GM10248 (cell line): ENCODE results near the gene HMGB4.

Experiments
- CTCF ChIA-PET: fragments of 300-600 bp; sonication (Branson Sonifier 250); formaldehyde crosslinking; extraction: SDS; loops from one replicate; lab custom pipeline; 2021; ENCODE audit warnings: antibody characterized with exemption; lab: Yijun Ruan, JAX
- POLR2A ChIA-PET: fragments of 350-650 bp; sonication (Branson Sonifier 250); formaldehyde crosslinking; extraction: SDS; loops from one replicate; lab custom pipeline; 2020; ENCODE audit warnings: antibody characterized with exemption; lab: Yijun Ruan, JAX
- DNase-seq: peaks from one replicate; pipeline ENCODE4 v3.0.0; 2012; ENCODE audit errors: extremely low spot score
- TF ChIP-seq, protein P1 (sequence below): IDR thresholded peaks from 2 replicates; pipeline ENCODE4 v1.5.1; 2012; ENCODE audit warnings: mild to moderate bottlenecking, low read depth; ENCODE audit errors: extremely low read depth, missing control alignments, control extremely low read depth

The HMGB4 gene

DNA sequence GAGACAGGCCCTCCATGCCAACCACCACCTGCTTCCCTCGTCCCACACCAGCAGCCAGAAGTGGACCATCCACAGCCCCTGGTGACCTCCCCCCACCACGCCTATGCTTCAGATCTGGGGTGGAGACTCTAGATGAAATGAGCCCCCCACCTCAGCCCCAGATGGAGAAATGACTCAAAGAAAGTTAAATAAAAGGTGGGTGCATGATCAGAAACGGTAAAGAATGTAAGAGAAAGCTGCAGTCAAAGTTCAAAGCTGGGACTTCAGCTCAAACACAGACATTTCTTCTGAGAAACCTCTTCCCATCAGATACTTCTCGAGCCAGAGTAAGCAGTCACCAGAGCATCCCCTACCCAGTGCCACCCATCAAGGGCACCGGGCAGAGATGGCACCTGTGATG is 43.1 kb upstream of the HMGB4 start:
- POLR2A ChIA-PET, result no interaction called here
- CTCF ChIA-PET, result no interaction called here
- TF ChIP-seq, protein P1, sequence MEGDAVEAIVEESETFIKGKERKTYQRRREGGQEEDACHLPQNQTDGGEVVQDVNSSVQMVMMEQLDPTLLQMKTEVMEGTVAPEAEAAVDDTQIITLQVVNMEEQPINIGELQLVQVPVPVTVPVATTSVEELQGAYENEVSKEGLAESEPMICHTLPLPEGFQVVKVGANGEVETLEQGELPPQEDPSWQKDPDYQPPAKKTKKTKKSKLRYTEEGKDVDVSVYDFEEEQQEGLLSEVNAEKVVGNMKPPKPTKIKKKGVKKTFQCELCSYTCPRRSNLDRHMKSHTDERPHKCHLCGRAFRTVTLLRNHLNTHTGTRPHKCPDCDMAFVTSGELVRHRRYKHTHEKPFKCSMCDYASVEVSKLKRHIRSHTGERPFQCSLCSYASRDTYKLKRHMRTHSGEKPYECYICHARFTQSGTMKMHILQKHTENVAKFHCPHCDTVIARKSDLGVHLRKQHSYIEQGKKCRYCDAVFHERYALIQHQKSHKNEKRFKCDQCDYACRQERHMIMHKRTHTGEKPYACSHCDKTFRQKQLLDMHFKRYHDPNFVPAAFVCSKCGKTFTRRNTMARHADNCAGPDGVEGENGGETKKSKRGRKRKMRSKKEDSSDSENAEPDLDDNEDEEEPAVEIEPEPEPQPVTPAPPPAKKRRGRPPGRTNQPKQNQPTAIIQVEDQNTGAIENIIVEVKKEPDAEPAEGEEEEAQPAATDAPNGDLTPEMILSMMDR, result no peak
- DNase-seq, result no peak

DNA sequence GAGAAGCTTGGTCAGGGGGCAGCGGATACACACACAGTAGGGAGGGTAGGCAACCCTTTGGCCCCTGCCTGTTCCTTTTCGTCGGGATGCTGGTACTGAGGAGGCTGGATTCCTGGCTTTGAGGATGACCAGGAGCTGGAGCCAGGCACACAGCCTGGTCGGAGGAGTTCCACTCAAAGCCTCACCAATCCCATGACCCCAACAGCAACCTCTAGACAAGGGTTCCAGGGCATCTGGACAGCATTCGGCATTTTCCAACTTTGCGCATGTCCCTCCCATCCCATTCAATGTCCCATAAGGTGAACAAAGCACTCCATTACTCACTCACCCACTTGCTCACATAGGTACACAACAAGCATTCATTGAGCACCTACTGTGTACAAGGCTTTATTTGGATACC is 42.6 kb upstream of the HMGB4 start:
- DNase-seq, result no peak
- ChIA-PET POLR2A (no interaction called here), CTCF (no interaction called here)
- TF ChIP-seq, protein P1, result no peak

DNA sequence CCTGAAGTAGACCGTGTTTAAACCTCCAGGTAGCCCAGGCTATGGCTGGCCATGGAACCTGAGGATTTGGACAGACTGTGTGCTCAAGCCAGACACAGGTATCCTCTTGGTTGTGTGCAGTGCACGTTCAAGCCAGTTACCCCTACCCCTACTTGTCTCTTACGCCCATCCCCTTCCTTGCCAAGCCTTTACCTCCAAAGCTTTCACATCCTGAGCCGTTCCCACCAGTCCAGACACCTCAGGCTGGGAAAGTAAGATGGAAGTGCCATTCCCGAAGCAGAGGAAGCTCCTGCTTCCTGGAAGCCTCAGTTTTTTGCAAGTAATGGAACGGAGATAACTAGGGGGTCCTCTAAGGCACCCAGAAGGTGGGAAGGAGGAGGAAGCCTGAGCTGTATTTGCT is 41.5 kb upstream of the HMGB4 start:
- DNase-seq, result no peak
- ChIA-PET POLR2A (no interaction called here), CTCF (interaction anchor here (0.8 kb wide), 1 partner anchor 21 kb away, joined by 3 read pairs; no protein-coding TSS in a partner anchor)
- TF ChIP-seq, protein P1, result no peak

DNA sequence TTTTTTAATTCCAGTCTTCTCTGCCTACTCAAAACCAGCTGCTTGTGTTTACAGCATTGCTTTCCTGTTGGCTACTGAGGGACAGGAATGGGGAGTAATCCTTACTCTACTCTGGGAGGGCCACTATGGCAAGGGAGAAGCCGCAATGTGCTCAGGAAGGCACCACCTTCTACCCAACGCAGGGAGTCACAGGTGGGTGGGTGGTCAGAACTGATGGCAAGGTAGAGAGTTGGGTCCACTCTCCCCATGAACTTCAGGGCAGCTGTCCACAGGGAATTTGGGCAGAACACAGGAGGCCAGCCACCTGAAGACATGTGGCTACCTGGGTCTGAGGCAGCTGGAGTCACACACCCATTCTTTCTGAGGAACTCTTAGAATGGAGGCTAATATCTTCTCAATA is 40.5 kb upstream of the HMGB4 start:
- TF ChIP-seq, protein P1, result no peak
- no peak for DNase-seq
- CTCF ChIA-PET, result no interaction called here
- POLR2A ChIA-PET, result no interaction called here

DNA sequence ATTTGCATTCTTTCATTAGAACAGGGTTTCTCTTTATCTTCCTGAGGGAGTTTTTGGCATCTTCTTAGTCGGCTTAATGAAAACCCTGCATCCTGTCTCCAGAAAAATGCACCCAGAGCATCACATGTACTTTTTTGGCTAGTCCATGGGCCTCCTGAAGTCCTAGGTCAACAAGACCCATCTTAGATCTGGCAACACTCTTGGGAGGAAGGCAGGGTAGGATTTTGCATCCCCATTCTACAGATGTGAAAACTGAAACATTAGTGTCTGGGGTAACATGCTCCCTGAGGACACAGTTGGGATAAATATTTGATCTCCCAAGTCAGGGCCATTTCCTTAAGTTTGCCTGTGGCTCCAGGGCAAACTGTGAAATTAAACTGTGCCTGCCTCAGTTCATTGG is 40.0 kb upstream of the HMGB4 start:
- ChIA-PET CTCF (no interaction called here), POLR2A (no interaction called here)
- no peak for DNase-seq
- TF ChIP-seq, protein P1, result no peak

DNA sequence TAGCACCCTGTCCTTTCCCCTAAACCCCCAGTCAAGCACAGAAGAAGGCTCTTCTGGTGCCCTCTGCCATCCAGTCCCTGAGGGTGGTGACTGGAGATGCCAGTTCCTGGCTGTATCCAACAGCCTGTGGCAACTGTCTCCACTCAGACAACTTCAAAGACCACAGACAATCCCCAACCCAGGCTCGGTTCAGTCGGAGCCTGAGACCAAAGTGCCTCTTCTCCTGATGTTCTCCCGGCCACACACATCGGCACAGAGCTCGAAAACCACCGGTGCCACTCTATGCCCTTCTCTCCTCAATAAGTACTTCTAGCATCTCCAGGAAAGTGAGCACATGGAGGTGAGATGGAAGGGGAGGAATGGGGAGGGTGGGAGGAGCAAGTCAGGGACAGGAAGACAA is 39.6 kb upstream of the HMGB4 start:
- ChIA-PET POLR2A (no interaction called here), CTCF (no interaction called here)
- no peak for DNase-seq
- TF ChIP-seq, protein P1, result no peak

DNA sequence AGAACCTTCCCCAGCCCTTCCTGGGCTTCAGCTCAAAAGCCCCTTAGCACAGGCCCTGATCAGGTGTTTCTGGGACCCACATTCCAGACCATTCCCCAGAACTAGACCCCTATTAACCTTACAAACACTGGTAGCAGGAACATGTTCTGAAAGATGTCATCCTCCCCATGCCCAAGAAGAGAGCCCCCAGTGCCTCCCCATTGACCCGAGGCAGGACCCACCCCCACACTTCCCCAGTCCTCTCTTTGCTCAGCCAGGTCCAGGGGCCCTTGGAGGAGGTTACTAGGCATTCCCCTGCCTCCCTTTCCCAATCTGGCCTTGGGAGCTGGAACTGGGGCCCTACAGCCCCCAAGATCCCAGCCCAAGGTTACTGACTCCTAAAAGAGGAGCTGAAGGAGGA is 38.9 kb upstream of the HMGB4 start:
- CTCF ChIA-PET, result no interaction called here
- POLR2A ChIA-PET, result no interaction called here
- DNase-seq, result no peak
- TF ChIP-seq, protein P1, result no peak
